RWPE2 (cell line): ENCODE measurements around the gene BTG4.
A peak's percentile ranks its signal among the peaks of the same experiment; 100 is the strongest.

Experiments
- ATAC-seq: fragments of 200-7000 bp; cut with Tn5 transposase; 3 replicates; pipeline ENCODE4 v1.9.1; 2021; ENCODE audit warnings: low read depth
- DNase-seq: peaks from one replicate; pipeline ENCODE4 v3.0.0-alpha.2; 2020; ENCODE audit warnings: low spot score
- H3K27ac ChIP-seq: fragments of 450-650 bp; 2 replicates; pipeline ENCODE4 v1.5.1; 2017; ENCODE audit warnings: mild to moderate bottlenecking; ENCODE audit not compliant: poor library complexity, severe bottlenecking
- H3K27me3 ChIP-seq: fragments of 250-450 bp; sonication (Bioruptor Pico); 2 replicates; pipeline ENCODE4 v1.5.1; 2021; ENCODE audit warnings: mild to moderate bottlenecking, moderate library complexity; ENCODE audit not compliant: insufficient read depth, poor library complexity, severe bottlenecking
- H3K36me3 ChIP-seq: fragments of 250-450 bp; sonication (Bioruptor Pico); 2 replicates; pipeline ENCODE4 v1.5.1; 2020; ENCODE audit warnings: low read depth, mild to moderate bottlenecking, moderate library complexity
- H3K4me1 ChIP-seq: fragments of 250-450 bp; sonication (Bioruptor Pico); 2 replicates; pipeline ENCODE4 v1.5.1; 2021; ENCODE audit warnings: mild to moderate bottlenecking, moderate library complexity; ENCODE audit not compliant: insufficient read depth, poor library complexity, severe bottlenecking
- H3K4me3 ChIP-seq: fragments of 250-450 bp; sonication (Bioruptor Pico); 2 replicates; pipeline ENCODE4 v1.5.1; 2021; ENCODE audit warnings: mild to moderate bottlenecking, moderate library complexity; ENCODE audit not compliant: severe bottlenecking
- H3K9me3 ChIP-seq: fragments of 250-450 bp; sonication (Bioruptor Pico); 2 replicates; pipeline ENCODE4 v1.5.1; 2021; ENCODE audit warnings: mild to moderate bottlenecking, moderate library complexity; ENCODE audit not compliant: severe bottlenecking
- CTCF ChIP-seq: fragments of 450-650 bp; IDR thresholded peaks from one replicate; pipeline ENCODE4 v1.5.1; 2017; ENCODE audit warnings: mild to moderate bottlenecking, moderate library complexity; ENCODE audit not compliant: poor library complexity, severe bottlenecking

The BTG4 gene

GRCh38 chr11:111518668-111519067 lies 6.5 kb upstream of the BTG4 start:
- no peaks in the 10 kb centered on the region for H3K36me3 ChIP-seq
- TF ChIP-seq CTCF: no peak
- H3K9me3 ChIP-seq: no peaks in the 10 kb centered on the region
- no peak overlapping the region for H3K27ac ChIP-seq
- H3K4me1 ChIP-seq: peaks cover 14% of the 10 kb centered on the region
- no peaks in the 10 kb centered on the region for H3K27me3 ChIP-seq
- DNase-seq (no peak), ATAC-seq (no peak)
- no peak overlapping the region for H3K4me3 ChIP-seq

DNA sequence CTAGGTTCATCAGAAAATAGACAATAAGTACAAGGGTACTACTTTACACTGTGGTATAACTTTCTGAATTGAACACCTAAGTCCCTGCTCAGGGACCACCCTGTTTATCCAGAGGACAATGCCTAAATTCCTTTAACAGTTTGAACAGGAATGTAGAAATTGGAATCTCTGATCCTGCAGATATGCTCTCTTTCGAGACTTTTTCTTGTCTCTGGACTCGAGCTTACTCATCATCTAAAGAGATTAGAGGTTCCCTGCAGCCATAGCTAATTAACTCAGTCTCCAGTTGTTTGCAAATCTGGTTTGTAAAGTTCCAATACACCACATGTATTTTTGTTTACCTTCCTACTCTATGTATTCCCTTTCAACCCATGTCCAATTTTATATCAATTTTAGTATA lies 3.4 kb upstream of the BTG4 start:
- DNase-seq (no peak), ATAC-seq (no peak)
- H3K4me1 ChIP-seq: peaks cover 13% of the 10 kb centered on the region
- TF ChIP-seq CTCF: no peak
- no peak overlapping the region for H3K27ac ChIP-seq
- no peaks in the 10 kb centered on the region for H3K9me3 ChIP-seq
- no peaks in the 10 kb centered on the region for H3K27me3 ChIP-seq
- no peaks in the 10 kb centered on the region for H3K36me3 ChIP-seq
- no peak overlapping the region for H3K4me3 ChIP-seq

DNA sequence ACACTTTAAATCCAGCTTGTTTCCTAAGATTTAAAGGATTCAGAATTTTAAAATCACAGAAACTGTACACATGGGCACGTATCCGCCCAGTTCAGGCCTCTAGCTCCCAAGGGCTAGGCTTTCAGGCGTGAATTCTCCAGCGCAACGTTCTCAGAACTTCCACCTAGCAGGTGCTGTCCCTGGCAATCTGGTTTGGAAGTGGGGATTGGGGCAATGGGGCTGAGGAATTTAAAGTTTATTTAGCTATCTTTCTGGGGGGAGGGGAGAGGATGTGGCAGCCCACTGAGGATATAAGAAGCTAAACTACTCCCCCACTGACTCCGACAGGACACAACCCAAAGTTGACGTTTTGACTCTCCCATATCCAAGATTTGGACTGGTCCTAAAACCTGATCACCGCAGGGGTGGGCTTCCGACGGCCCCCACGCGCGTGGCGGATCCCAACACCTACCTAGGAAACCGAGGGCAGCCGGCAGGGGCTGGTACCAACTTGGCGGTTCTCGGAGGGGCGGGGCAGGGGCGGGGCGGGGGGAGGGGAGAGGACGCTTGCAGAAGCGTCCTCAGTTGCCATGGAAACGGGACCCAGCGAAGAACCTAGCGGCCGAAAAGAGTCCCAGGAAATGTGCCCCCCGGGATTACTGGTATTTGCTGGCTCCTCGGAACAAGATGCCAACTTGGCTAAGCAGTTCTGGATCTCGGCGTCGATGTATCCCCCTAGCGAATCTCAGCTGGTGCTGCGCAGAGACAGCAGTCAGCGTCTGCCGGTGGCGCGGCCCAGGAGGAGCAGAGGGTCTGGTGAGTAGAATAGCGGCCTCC lies 2.2 kb upstream of the BTG4 start, which contains the start of gene HOATZ:
TSS of gene HOATZ (plus strand) at position 563 of the 816 bp plus-strand sequence. CDS start at position 570, 7 bp downstream.
- ATAC-seq (no peak), DNase-seq (no peak)
- H3K27ac ChIP-seq: no peak within 1 kb of the TSS
- peaks cover 17% of the 10 kb centered on the region for H3K4me1 ChIP-seq
- H3K36me3 ChIP-seq: no peaks in the 10 kb centered on the region
- no peaks in the 10 kb centered on the region for H3K9me3 ChIP-seq
- no peak within 1 kb of the TSS for H3K4me3 ChIP-seq
- no peak for TF ChIP-seq CTCF
- H3K27me3 ChIP-seq: no peaks in the 10 kb centered on the region

DNA sequence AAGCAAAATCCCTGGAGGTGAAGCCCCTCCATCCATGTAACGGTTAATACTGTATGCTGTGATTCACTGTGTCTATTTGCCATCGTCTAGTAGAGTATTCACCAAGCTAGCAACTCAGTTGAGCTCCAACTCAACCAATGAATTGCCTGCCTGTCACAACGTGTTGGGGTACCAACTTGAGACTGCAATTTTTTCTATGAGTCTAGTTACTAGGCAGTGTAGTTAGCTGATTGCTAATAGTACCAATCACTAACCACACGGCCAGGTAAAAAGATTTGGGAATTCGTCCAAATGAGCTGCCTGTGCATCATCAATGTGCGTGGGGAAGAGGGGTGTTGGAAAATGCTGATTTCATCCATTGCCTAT lies 1.0 kb upstream of the BTG4 start:
- Histone ChIP-seq H3K4me1 (peaks cover 17% of the 10 kb centered on the region), H3K4me3 (no peak overlapping the region), H3K9me3 (no peaks in the 10 kb centered on the region), H3K36me3 (no peaks in the 10 kb centered on the region), H3K27ac (no peak overlapping the region), H3K27me3 (no peaks in the 10 kb centered on the region)
- ATAC-seq (peak; percentile 54), DNase-seq (no peak)
- TF ChIP-seq CTCF: no peak

DNA sequence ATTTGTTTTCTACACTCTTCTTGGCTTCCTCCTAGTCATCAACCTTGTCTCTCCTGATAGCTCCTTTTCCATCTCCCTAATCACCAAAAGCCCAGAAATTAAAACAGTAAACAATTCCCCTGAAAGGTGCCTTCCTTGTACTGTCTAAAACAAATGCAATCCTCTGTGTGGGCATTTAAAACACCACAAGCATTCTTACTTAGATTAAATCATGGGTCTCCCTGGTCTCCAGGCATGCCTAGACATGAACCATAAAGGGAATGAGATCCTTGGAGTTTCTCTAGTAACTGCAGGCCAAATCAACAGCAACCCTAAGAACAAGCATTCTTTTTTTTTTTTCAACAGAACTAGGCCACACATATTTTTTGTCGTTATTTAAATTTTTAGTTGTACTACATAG lies 1.9 kb downstream of the BTG4 start:
- DNase-seq (no peak), ATAC-seq (peak; percentile 96)
- no peak overlapping the region for H3K4me3 ChIP-seq
- H3K9me3 ChIP-seq: no peaks in the 10 kb centered on the region
- TF ChIP-seq CTCF: no peak
- H3K4me1 ChIP-seq: peaks cover 17% of the 10 kb centered on the region
- peak overlapping the region; percentile 56 for H3K27ac ChIP-seq
- H3K27me3 ChIP-seq: no peaks in the 10 kb centered on the region
- H3K36me3 ChIP-seq: no peaks in the 10 kb centered on the region
